Endothelial cell of umbilical vein (primary cell): ENCODE data around the gene OR2F2.

ENCODE experiments used
- EZH2 ChIP-seq: IDR thresholded peaks from 2 replicates; pipeline ENCODE4 v1.6.1; 2012; ENCODE audit warnings: borderline replicate concordance, low read depth, mild to moderate bottlenecking, moderate library complexity, low read length, inconsistent platforms; ENCODE audit not compliant: severe bottlenecking
- POLR2A ChIP-seq: IDR thresholded peaks from 2 replicates; pipeline ENCODE4 v1.6.1; 2012; ENCODE audit warnings: low read depth, mild to moderate bottlenecking, control low read depth, low read length
- TF ChIP-seq, protein P1 (sequence below), 2 donors: IDR thresholded peaks; 1 replicate in 1 of 2; 2 replicates in 1 of 2; pipeline ENCODE4 v1.5.1; 2011; ENCODE audit warnings: low read length in 2 of 2, mild to moderate bottlenecking in 2 of 2, moderate library complexity in 2 of 2, control low read depth in 1 of 2, inconsistent platforms in 1 of 2, low read depth in 1 of 2; ENCODE audit not compliant: insufficient read depth in 1 of 2; ENCODE audit errors: extremely low read depth in 1 of 2

- TF ChIP-seq, protein P1, sequence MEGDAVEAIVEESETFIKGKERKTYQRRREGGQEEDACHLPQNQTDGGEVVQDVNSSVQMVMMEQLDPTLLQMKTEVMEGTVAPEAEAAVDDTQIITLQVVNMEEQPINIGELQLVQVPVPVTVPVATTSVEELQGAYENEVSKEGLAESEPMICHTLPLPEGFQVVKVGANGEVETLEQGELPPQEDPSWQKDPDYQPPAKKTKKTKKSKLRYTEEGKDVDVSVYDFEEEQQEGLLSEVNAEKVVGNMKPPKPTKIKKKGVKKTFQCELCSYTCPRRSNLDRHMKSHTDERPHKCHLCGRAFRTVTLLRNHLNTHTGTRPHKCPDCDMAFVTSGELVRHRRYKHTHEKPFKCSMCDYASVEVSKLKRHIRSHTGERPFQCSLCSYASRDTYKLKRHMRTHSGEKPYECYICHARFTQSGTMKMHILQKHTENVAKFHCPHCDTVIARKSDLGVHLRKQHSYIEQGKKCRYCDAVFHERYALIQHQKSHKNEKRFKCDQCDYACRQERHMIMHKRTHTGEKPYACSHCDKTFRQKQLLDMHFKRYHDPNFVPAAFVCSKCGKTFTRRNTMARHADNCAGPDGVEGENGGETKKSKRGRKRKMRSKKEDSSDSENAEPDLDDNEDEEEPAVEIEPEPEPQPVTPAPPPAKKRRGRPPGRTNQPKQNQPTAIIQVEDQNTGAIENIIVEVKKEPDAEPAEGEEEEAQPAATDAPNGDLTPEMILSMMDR (IDR thresholded peaks at IDR 0.05; ENCODE audit: extremely low read depth in 1 of 2, insufficient read depth in 1 of 2, low read depth in 1 of 2, low read length in 2 of 2) = no peak
- no peak for TF ChIP-seq EZH2
- TF ChIP-seq POLR2A = no peak
Observed at GRCh38 chr7:143958781-143959180, 23.7 kb downstream of the OR2F2 start.
